Vagina (tissue), 2 donors: Measurements from ENCODE around the gene FH. TPM values are rescaled to one million over a fixed set of nuclear protein-coding genes. Genes with fewer than 3 reads are reported as not detected.

Source experiments
- DNase-seq, 2 donors: peaks; one replicate each; pipeline ENCODE4 v3.0.0-alpha.2; 2017; ENCODE audit errors: extremely low spot score in 2 of 2
- H3K27ac ChIP-seq: fragments of 200-600 bp; sonication (generic); one replicate; pipeline ENCODE4 v1.5.1; 2019
- H3K27me3 ChIP-seq: fragments of 200-600 bp; sonication (generic); one replicate; pipeline ENCODE4 v1.5.1; 2019
- H3K36me3 ChIP-seq, 2 donors: fragments of 200-600 bp; sonication (generic); one replicate each; pipeline ENCODE4 v1.5.1; 2017 to 2019
- H3K4me1 ChIP-seq: fragments of 200-600 bp; sonication (generic); one replicate; pipeline ENCODE4 v1.5.1; 2019
- H3K4me3 ChIP-seq, 2 donors: fragments of 200-600 bp; sonication (generic); 1 replicate in 1 of 2; 2 replicates in 1 of 2; pipeline ENCODE4 v1.5.1; 2016 to 2019
- H3K9me3 ChIP-seq: fragments of 200-600 bp; sonication (generic); one replicate; pipeline ENCODE4 v1.5.1; 2019
- POLR2A ChIP-seq, 2 donors: fragments of 450-650 bp; IDR thresholded peaks; one replicate each; pipeline ENCODE4 v1.6.1; 2017; ENCODE audit warnings: antibody characterized with exemption in 2 of 2, mild to moderate bottlenecking in 2 of 2, moderate library complexity in 2 of 2
- POLR2AphosphoS5 ChIP-seq, 2 donors: sonication (generic); formaldehyde crosslinking; IDR thresholded peaks; one replicate each; pipeline ENCODE4 v1.9.0; 2017; ENCODE audit warnings: antibody characterized with exemption in 2 of 2, mild to moderate bottlenecking in 2 of 2, low read depth in 1 of 2; ENCODE audit not compliant: insufficient read depth in 1 of 2
- intact Hi-C: fragments of 100-400 bp; cut with DNase I; formaldehyde crosslinking; loops from one replicate; pipeline ENCODE4 v1.15.1; 2023
- total RNA-seq: library from RNA; depleted of rRNA; stranded (reverse); fragments of >200 nt; gene quantifications from one replicate; pipeline ENCODE4 v1.2.3, GENCODE V29; 2016
- TF ChIP-seq, protein P1 (sequence below), 3 experiments: fragments of 450-650 bp in 2 of 3; fragments of 200-600 bp in 1 of 3; sonication (generic) in 1 of 3; IDR thresholded peaks; one replicate each; pipeline ENCODE4 v1.5.1; 2017 to 2019; ENCODE audit warnings: antibody characterized with exemption in 3 of 3, mild to moderate bottlenecking in 2 of 3, moderate library complexity in 2 of 3

Gene FH
- total RNA-seq, 1 donor from 2014 or later: 33.6 TPM

DNA sequence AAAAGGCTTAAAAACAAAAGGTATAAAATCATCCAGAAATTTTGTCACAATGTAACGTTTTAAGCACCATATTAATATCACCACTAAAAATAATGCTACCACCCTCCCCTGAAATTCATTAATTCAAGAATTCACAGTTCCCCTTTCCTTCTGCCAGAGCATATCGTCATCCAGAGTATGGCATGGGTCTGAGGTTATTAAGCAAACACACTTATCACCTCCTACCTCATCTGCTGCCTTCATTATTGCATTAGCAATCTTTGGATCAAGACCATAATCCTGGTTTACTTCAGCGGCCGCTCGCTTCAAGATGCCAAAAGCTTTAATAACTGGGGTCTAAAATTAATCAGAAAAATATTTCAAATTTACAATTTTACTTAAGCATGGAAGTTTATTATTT lies 6.2 kb downstream of the FH start:
- no peak for TF ChIP-seq POLR2AphosphoS5 (IDR thresholded peaks at IDR 0.05; ENCODE audit: insufficient read depth in 1 of 2, low read depth in 1 of 2)
- TF ChIP-seq POLR2A (IDR thresholded peaks at IDR 0.05): no peak
- TF ChIP-seq, protein P1, sequence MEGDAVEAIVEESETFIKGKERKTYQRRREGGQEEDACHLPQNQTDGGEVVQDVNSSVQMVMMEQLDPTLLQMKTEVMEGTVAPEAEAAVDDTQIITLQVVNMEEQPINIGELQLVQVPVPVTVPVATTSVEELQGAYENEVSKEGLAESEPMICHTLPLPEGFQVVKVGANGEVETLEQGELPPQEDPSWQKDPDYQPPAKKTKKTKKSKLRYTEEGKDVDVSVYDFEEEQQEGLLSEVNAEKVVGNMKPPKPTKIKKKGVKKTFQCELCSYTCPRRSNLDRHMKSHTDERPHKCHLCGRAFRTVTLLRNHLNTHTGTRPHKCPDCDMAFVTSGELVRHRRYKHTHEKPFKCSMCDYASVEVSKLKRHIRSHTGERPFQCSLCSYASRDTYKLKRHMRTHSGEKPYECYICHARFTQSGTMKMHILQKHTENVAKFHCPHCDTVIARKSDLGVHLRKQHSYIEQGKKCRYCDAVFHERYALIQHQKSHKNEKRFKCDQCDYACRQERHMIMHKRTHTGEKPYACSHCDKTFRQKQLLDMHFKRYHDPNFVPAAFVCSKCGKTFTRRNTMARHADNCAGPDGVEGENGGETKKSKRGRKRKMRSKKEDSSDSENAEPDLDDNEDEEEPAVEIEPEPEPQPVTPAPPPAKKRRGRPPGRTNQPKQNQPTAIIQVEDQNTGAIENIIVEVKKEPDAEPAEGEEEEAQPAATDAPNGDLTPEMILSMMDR (IDR thresholded peaks at IDR 0.05): no peak
- H3K9me3 ChIP-seq: no peaks in the 10 kb centered on the region
- no peak overlapping the region for H3K27ac ChIP-seq
- DNase-seq: no peak
- peaks cover 13% of the 10 kb centered on the region for H3K4me1 ChIP-seq
- peaks cover 0 to 21% of the 10 kb centered on the region in 2 donors for H3K36me3 ChIP-seq
- intact Hi-C loops: no loop called here
- no peaks in the 10 kb centered on the region for H3K27me3 ChIP-seq
- no peak overlapping the region for H3K4me3 ChIP-seq

DNA sequence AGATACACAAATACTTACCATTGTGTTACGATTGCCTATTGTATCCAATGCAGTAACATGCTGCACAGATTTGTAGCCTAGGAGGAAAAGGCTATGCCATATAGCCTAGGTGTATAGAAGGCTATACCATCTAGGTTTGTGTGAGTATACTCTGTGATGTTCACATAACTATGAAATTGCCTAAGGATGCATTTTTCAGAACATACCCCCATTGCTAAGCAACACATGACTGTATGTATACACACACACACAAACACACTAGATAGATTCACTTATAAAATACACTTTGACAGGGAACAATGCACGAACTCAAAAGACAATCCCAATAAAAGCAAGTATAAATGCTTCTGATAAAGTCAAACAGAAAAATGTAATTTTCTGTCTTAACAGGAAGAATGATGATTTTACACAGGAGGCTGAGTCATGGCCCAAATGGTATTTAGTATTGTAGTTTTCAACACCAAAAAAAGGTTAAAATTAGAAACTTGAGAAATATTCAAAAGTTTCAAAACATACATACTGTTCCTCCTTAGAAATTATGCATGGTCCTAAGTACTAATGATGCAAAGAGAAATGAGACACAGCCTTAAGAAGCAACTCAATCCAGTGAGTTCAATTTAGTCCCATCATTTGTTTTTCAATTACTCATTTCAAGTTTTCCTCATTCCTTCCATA lies 12.2 kb downstream of the FH start:
- Histone ChIP-seq H3K36me3 (peaks cover 0 to 75% of the 10 kb centered on the region in 2 donors), H3K4me1 (no peaks in the 10 kb centered on the region), H3K27me3 (no peaks in the 10 kb centered on the region), H3K27ac (no peak overlapping the region), H3K4me3 (no peak overlapping the region), H3K9me3 (no peaks in the 10 kb centered on the region)
- no peak for DNase-seq
- intact Hi-C loops: no loop called here
- TF ChIP-seq POLR2AphosphoS5 (IDR thresholded peaks at IDR 0.05; ENCODE audit: insufficient read depth in 1 of 2, low read depth in 1 of 2) (no peak), POLR2A (IDR thresholded peaks at IDR 0.05) (no peak)
- TF ChIP-seq, protein P1 (IDR thresholded peaks at IDR 0.05): no peak

DNA sequence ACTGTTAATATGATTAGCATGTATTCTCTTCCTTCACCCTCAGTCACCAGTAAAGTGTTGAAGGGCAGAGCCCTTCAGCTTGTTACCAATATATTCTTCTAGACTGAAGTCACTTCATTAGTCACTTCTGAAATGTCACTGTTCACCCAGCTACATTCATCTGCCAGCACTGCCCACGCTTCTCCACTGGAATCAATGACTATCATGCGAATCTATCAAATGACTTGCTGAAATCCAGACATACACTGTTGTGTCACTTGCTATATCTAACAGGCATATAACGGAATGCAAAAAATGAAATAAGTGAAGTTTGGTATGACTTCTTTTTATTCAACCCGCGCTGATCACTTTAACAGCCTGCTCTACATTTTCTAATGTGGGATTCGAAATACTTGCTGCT lies 16.1 kb downstream of the FH start:
- Histone ChIP-seq H3K36me3 (peaks cover 0 to 68% of the 10 kb centered on the region in 2 donors), H3K27me3 (no peaks in the 10 kb centered on the region), H3K9me3 (no peaks in the 10 kb centered on the region), H3K4me1 (no peaks in the 10 kb centered on the region), H3K4me3 (no peak overlapping the region), H3K27ac (no peak overlapping the region)
- DNase-seq: no peak
- intact Hi-C loops: no loop called here
- TF ChIP-seq, protein P1 (IDR thresholded peaks at IDR 0.05): no peak
- no peak for TF ChIP-seq POLR2AphosphoS5 (IDR thresholded peaks at IDR 0.05; ENCODE audit: insufficient read depth in 1 of 2, low read depth in 1 of 2)
- no peak for TF ChIP-seq POLR2A (IDR thresholded peaks at IDR 0.05)

DNA sequence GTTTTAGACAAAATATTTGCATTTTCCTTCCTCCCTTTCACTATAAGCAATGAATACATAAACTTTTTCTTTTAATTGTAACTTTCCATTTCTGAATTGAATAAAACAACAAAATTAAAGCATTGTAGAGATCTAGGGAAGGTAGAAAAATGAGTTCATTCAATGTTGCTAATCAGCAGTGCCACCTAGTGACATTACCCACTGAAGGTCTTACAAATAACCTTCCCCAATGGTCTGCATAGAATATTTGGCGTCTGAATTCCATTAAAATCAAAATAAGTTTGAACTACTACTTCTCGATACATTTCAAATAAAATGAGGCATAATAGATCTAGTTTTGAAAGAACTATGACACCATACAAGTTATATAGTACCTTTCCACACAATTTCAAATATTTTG lies 19.6 kb downstream of the FH start:
- DNase-seq: no peak
- TF ChIP-seq, protein P1 (IDR thresholded peaks at IDR 0.05): no peak
- TF ChIP-seq POLR2A (IDR thresholded peaks at IDR 0.05) (no peak), POLR2AphosphoS5 (IDR thresholded peaks at IDR 0.05; ENCODE audit: insufficient read depth in 1 of 2, low read depth in 1 of 2) (no peak)
- no peaks in the 10 kb centered on the region for H3K27me3 ChIP-seq
- intact Hi-C loops: no loop called here
- H3K27ac ChIP-seq: no peak overlapping the region
- H3K4me1 ChIP-seq: no peaks in the 10 kb centered on the region
- H3K9me3 ChIP-seq: no peaks in the 10 kb centered on the region
- no peak overlapping the region for H3K4me3 ChIP-seq
- peaks cover 0 to 66% of the 10 kb centered on the region in 2 donors for H3K36me3 ChIP-seq

DNA sequence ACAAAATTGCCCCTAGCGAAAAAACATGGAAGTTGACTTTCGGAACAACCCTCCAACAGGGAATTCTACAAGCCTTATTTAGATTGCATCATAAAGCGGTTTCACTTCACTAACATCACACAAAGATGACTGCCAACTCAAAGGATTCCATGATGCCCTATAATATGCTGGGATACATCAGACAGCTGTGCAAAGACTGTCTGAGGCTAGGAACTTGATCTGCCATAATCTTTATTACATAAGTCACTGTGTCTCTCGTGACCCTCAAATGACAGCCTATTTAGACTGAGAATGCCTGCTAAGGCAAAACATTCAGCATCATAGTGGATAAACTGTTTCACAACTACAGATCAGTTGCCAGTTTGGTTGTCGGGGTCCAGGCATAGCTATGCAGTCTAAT lies 23.8 kb downstream of the FH start:
- TF ChIP-seq, protein P1 (IDR thresholded peaks at IDR 0.05): no peak
- Histone ChIP-seq H3K27me3 (no peaks in the 10 kb centered on the region), H3K4me3 (no peak overlapping the region), H3K9me3 (no peaks in the 10 kb centered on the region), H3K27ac (no peak overlapping the region), H3K4me1 (no peaks in the 10 kb centered on the region), H3K36me3 (peaks cover 0 to 32% of the 10 kb centered on the region in 2 donors)
- intact Hi-C loops: no loop called here
- no peak for DNase-seq
